WTC11 (cell line): Measurements from ENCODE around the gene RTP2. TPM values are rescaled to one million over a fixed set of nuclear protein-coding genes. Genes with fewer than 3 reads are reported as not detected.

ENCODE experiments used
- ATAC-seq: fragments of 200-7000 bp; cut with Tn5 transposase; 2 replicates; pipeline ENCODE4 v1.10.0; 2021; ENCODE audit warnings: mild to moderate bottlenecking, moderate library complexity
- CTCF ChIA-PET: fragments of 300-600 bp; sonication (Branson Sonifier 250); formaldehyde crosslinking; loops from one replicate; lab custom pipeline; 2021; ENCODE audit warnings: antibody characterized with exemption; lab: Charles Lee
- POLR2A ChIA-PET: fragments of 350-600 bp; sonication (Branson Sonifier 250); formaldehyde crosslinking; loops from one replicate; lab custom pipeline; 2021; ENCODE audit warnings: antibody characterized with exemption; lab: Charles Lee
- DNase-seq: peaks from one replicate; pipeline ENCODE4 v3.0.0; 2021; ENCODE audit warnings: low spot score
- H3K27ac Mint-ChIP-seq: 2 replicates; pipeline ENCODE4 v1.8.0; 2021; ENCODE audit warnings: mixed read lengths
- H3K27me3 Mint-ChIP-seq: 2 replicates; pipeline ENCODE4 v1.8.0; 2021; ENCODE audit warnings: low read depth, mild to moderate bottlenecking, moderate library complexity, mixed read lengths
- H3K36me3 Mint-ChIP-seq: 2 replicates; pipeline ENCODE4 v1.8.0; 2021; ENCODE audit warnings: mixed read lengths
- H3K4me1 Mint-ChIP-seq: 2 replicates; pipeline ENCODE4 v1.8.0; 2022; ENCODE audit warnings: mixed read lengths
- H3K4me3 Mint-ChIP-seq: 2 replicates; pipeline ENCODE4 v1.8.0; 2021; ENCODE audit warnings: mild to moderate bottlenecking, moderate library complexity, mixed read lengths
- H3K9me3 Mint-ChIP-seq: 2 replicates; pipeline ENCODE4 v1.8.0; 2021; ENCODE audit warnings: mixed read lengths
- AFF4 ChIP-seq: sonication (generic); formaldehyde crosslinking; IDR thresholded peaks from 2 replicates; pipeline ENCODE4 v1.8.1; 2023; ENCODE audit warnings: mild to moderate bottlenecking, missing genetic modification reagents, borderline replicate concordance
- ATF3 ChIP-seq: sonication (generic); formaldehyde crosslinking; conservative IDR thresholded peaks from 2 replicates; pipeline ENCODE4 v1.8.1; 2022; ENCODE audit warnings: mild to moderate bottlenecking, missing genetic modification reagents
- CDX4 ChIP-seq: fragments of 250-450 bp; sonication (Bioruptor Pico); IDR thresholded peaks from 2 replicates; pipeline ENCODE4 v1.9.0; 2021; ENCODE audit warnings: moderate library complexity, mild to moderate bottlenecking, inconsistent platforms, borderline replicate concordance
- CTCF ChIP-seq: fragments of 200-600 bp; IDR thresholded peaks from 2 replicates; pipeline ENCODE4 v1.8.0; 2022; ENCODE audit warnings: antibody characterized with exemption
- E2F4 ChIP-seq: sonication (generic); formaldehyde crosslinking; IDR thresholded peaks from 2 replicates; pipeline ENCODE4 v1.8.1; 2022; ENCODE audit warnings: low read depth, mild to moderate bottlenecking, moderate library complexity, missing genetic modification reagents, borderline replicate concordance
- ELF4 ChIP-seq: sonication (generic); formaldehyde crosslinking; IDR thresholded peaks from 2 replicates; pipeline ENCODE4 v1.8.1; 2022; ENCODE audit warnings: low read depth, mild to moderate bottlenecking, moderate library complexity, missing genetic modification reagents
- EMX1 ChIP-seq: fragments of 250-450 bp; sonication (Bioruptor Pico); IDR thresholded peaks from 2 replicates; pipeline ENCODE4 v1.8.0; 2021; ENCODE audit warnings: mild to moderate bottlenecking
- ERG ChIP-seq: fragments of 250-450 bp; sonication (Bioruptor Pico); IDR thresholded peaks from 2 replicates; pipeline ENCODE4 v1.8.0; 2021; ENCODE audit warnings: mild to moderate bottlenecking
- ESRRA ChIP-seq: sonication (generic); formaldehyde crosslinking; IDR thresholded peaks from 2 replicates; pipeline ENCODE4 v1.8.1; 2022; ENCODE audit warnings: mild to moderate bottlenecking, missing genetic modification reagents, borderline replicate concordance
- ETV6 ChIP-seq: sonication (generic); formaldehyde crosslinking; IDR thresholded peaks from 2 replicates; pipeline ENCODE4 v1.8.1; 2022; ENCODE audit warnings: mild to moderate bottlenecking, missing genetic modification reagents
- HMGA2 ChIP-seq: fragments of 250-450 bp; sonication (Bioruptor Pico); IDR thresholded peaks from 2 replicates; pipeline ENCODE4 v1.4.0; 2021; ENCODE audit warnings: mild to moderate bottlenecking, moderate library complexity
- KAT7 ChIP-seq: sonication (generic); formaldehyde crosslinking; IDR thresholded peaks from 2 replicates; pipeline ENCODE4 v1.8.1; 2023; ENCODE audit warnings: missing genetic modification reagents, mild to moderate bottlenecking, borderline replicate concordance
- MLX ChIP-seq: sonication (generic); formaldehyde crosslinking; IDR thresholded peaks from 2 replicates; pipeline ENCODE4 v1.8.1; 2023; ENCODE audit warnings: mild to moderate bottlenecking, missing genetic modification reagents, moderate library complexity
- NFATC4 ChIP-seq: fragments of 250-450 bp; sonication (Bioruptor Pico); IDR thresholded peaks from 2 replicates; pipeline ENCODE4 v1.9.0; 2021; ENCODE audit warnings: mild to moderate bottlenecking
- NR1H2 ChIP-seq: sonication (generic); formaldehyde crosslinking; IDR thresholded peaks from 2 replicates; pipeline ENCODE4 v1.9.0; 2021; ENCODE audit warnings: mild to moderate bottlenecking, moderate library complexity, missing genetic modification reagents
- RELA ChIP-seq: sonication (generic); formaldehyde crosslinking; IDR thresholded peaks from 2 replicates; pipeline ENCODE4 v1.8.1; 2022; ENCODE audit warnings: missing genetic modification reagents, mild to moderate bottlenecking, borderline replicate concordance
- SOX15 ChIP-seq: fragments of 250-450 bp; sonication (Bioruptor Pico); IDR thresholded peaks from 2 replicates; pipeline ENCODE4 v1.9.0; 2021; ENCODE audit warnings: mild to moderate bottlenecking
- TCF7 ChIP-seq: sonication (generic); formaldehyde crosslinking; IDR thresholded peaks from 2 replicates; pipeline ENCODE4 v1.8.0; 2022; ENCODE audit warnings: mild to moderate bottlenecking, low read depth, missing genetic modification reagents, moderate library complexity
- ZNF396 ChIP-seq: fragments of 250-450 bp; sonication (Bioruptor Pico); IDR thresholded peaks from 2 replicates; pipeline ENCODE4 v1.8.0; 2021; ENCODE audit warnings: mild to moderate bottlenecking, moderate library complexity, borderline replicate concordance
- ZNF423 ChIP-seq: fragments of 250-450 bp; sonication (Bioruptor Pico); IDR thresholded peaks from 2 replicates; pipeline ENCODE4 v2.1.2; 2022; ENCODE audit warnings: mild to moderate bottlenecking, moderate library complexity
- total RNA-seq: library from RNA; stranded (reverse); gene quantifications from 3 replicates; pipeline ENCODE4 v1.2.3, GENCODE V29; 2021

Gene RTP2
- total RNA-seq, 1 experiment from 2014 or later = not detected

- H3K9me3 Mint-ChIP-seq = no peaks in the 10 kb centered on the region
- H3K36me3 Mint-ChIP-seq = peaks cover 74% of the 10 kb centered on the region
- H3K27me3 Mint-ChIP-seq = no peaks in the 10 kb centered on the region
- DNase-seq (no peak), ATAC-seq (no peak)
- ChIA-PET POLR2A (no interaction called here), CTCF (interaction anchor here (1.1 kb wide), 1 partner anchor 11 kb away, joined by 3 read pairs; no protein-coding TSS in a partner anchor)
- H3K4me1 Mint-ChIP-seq = no peaks in the 10 kb centered on the region
- H3K27ac Mint-ChIP-seq = no peak overlapping the region
- H3K4me3 Mint-ChIP-seq = no peak overlapping the region
- TF ChIP-seq ESRRA (CRISPR knock-in tag) (no peak), HMGA2 (CRISPR knock-in tag) (no peak), E2F4 (no peak)
These were observed 27.2 kb upstream of the RTP2 start for GRCh38 chr3:187729598-187729997.

- TF ChIP-seq ATF3 (CRISPR knock-in tag) (no peak), ESRRA (CRISPR knock-in tag) (no peak), ZNF423 (CRISPR knock-in tag) (no peak), ZNF396 (CRISPR knock-in tag) (no peak), KAT7 (CRISPR knock-in tag) (no peak), CDX4 (CRISPR knock-in tag) (no peak), ERG (CRISPR knock-in tag) (no peak), MLX (no peak), NR1H2 (CRISPR knock-in tag) (no peak), ETV6 (CRISPR knock-in tag) (no peak), ELF4 (CRISPR knock-in tag) (no peak), TCF7 (CRISPR knock-in tag) (no peak)
- H3K27ac Mint-ChIP-seq = no peak overlapping the region
- no peak overlapping the region for H3K4me3 Mint-ChIP-seq
- no peaks in the 10 kb centered on the region for H3K27me3 Mint-ChIP-seq
- H3K9me3 Mint-ChIP-seq = no peaks in the 10 kb centered on the region
- ChIA-PET CTCF (interaction anchor here (1.1 to 1.2 kb wide), 2 partner anchors 10 to 11 kb away, joined by 3 to 4 read pairs; no protein-coding TSS in a partner anchor), POLR2A (no interaction called here)
- DNase-seq (no peak), ATAC-seq (no peak)
- H3K4me1 Mint-ChIP-seq = no peaks in the 10 kb centered on the region
- peaks cover 77% of the 10 kb centered on the region for H3K36me3 Mint-ChIP-seq
These were observed 26.7 kb upstream of the RTP2 start for GRCh38 chr3:187728940-187729583.

GRCh38 chr3:187728248-187728647, 25.9 kb upstream of the RTP2 start:
- DNase-seq (no peak), ATAC-seq (no peak)
- no peaks in the 10 kb centered on the region for H3K9me3 Mint-ChIP-seq
- TF ChIP-seq EMX1 (CRISPR knock-in tag) (no peak), CTCF (no peak), NFATC4 (CRISPR knock-in tag) (no peak), MLX (no peak), AFF4 (no peak), RELA (CRISPR knock-in tag) (no peak), SOX15 (CRISPR knock-in tag) (no peak)
- POLR2A ChIA-PET = no interaction called here
- H3K27me3 Mint-ChIP-seq = no peaks in the 10 kb centered on the region
- H3K27ac Mint-ChIP-seq = no peak overlapping the region
- no peak overlapping the region for H3K4me3 Mint-ChIP-seq
- no peaks in the 10 kb centered on the region for H3K4me1 Mint-ChIP-seq
- CTCF ChIA-PET = interaction anchor here (1.1 to 1.2 kb wide), 2 partner anchors 11 to 12 kb away, joined by 3 to 4 read pairs; no protein-coding TSS in a partner anchor
- H3K36me3 Mint-ChIP-seq = peaks cover 80% of the 10 kb centered on the region
